WTC11 (cell line): ENCODE measurements around the gene CLEC18B.
"Not testable (repeated sequence)": the region's sequence is repeated elsewhere in the genome, so short reads cannot be mapped to it uniquely, and the experiment has no call there.

Experiments
- FOXK1 ChIP-seq: sonication (generic); formaldehyde crosslinking; IDR thresholded peaks from 2 replicates; pipeline ENCODE4 v1.8.0; 2022; ENCODE audit warnings: mild to moderate bottlenecking, moderate library complexity, missing genetic modification reagents
- NFYB ChIP-seq: sonication (generic); formaldehyde crosslinking; conservative IDR thresholded peaks from 2 replicates; pipeline ENCODE4 v1.8.0; 2022; ENCODE audit warnings: low read depth, missing genetic modification reagents
- SP1 ChIP-seq: sonication (generic); formaldehyde crosslinking; conservative IDR thresholded peaks from 2 replicates; pipeline ENCODE4 v1.8.1; 2022; ENCODE audit warnings: missing genetic modification reagents
- TEAD1 ChIP-seq: sonication (generic); formaldehyde crosslinking; IDR thresholded peaks from 2 replicates; pipeline ENCODE4 v1.8.0; 2022; ENCODE audit warnings: mild to moderate bottlenecking, missing genetic modification reagents
- TEAD4 ChIP-seq: sonication (generic); formaldehyde crosslinking; IDR thresholded peaks from 2 replicates; pipeline ENCODE4 v1.8.0; 2022; ENCODE audit warnings: mild to moderate bottlenecking, missing genetic modification reagents
- TP53 ChIP-seq: sonication (generic); formaldehyde crosslinking; IDR thresholded peaks from 2 replicates; pipeline ENCODE4 v1.8.1; 2023; ENCODE audit warnings: mild to moderate bottlenecking, missing genetic modification reagents
- ZNF138 ChIP-seq: sonication (generic); formaldehyde crosslinking; conservative IDR thresholded peaks from 2 replicates; pipeline ENCODE4 v1.8.1; 2022; ENCODE audit warnings: mild to moderate bottlenecking, moderate library complexity, missing genetic modification reagents
- ZNF263 ChIP-seq: sonication (generic); formaldehyde crosslinking; IDR thresholded peaks from 2 replicates; pipeline ENCODE4 v1.8.1; 2022; ENCODE audit warnings: low read depth, mild to moderate bottlenecking, moderate library complexity, missing genetic modification reagents
- TF ChIP-seq, protein P1 (sequence below): fragments of 200-600 bp; IDR thresholded peaks from 2 replicates; pipeline ENCODE4 v1.8.0; 2022; ENCODE audit warnings: antibody characterized with exemption
- TF ChIP-seq, protein P2 (sequence below): sonication (generic); formaldehyde crosslinking; IDR thresholded peaks from 2 replicates; pipeline ENCODE4 v1.8.1; 2023; ENCODE audit warnings: mild to moderate bottlenecking, moderate library complexity, missing genetic modification reagents
- TF ChIP-seq, protein P3 (sequence below): sonication (generic); formaldehyde crosslinking; IDR thresholded peaks from 2 replicates; pipeline ENCODE4 v1.8.1; 2022; ENCODE audit warnings: mild to moderate bottlenecking, missing genetic modification reagents, moderate library complexity, borderline replicate concordance
- TF ChIP-seq, protein P4 (sequence below): fragments of 250-450 bp; sonication (Bioruptor Pico); IDR thresholded peaks from 2 replicates; pipeline ENCODE4 v1.9.0; 2021; ENCODE audit warnings: moderate library complexity, mild to moderate bottlenecking, inconsistent platforms, borderline replicate concordance

DNA sequence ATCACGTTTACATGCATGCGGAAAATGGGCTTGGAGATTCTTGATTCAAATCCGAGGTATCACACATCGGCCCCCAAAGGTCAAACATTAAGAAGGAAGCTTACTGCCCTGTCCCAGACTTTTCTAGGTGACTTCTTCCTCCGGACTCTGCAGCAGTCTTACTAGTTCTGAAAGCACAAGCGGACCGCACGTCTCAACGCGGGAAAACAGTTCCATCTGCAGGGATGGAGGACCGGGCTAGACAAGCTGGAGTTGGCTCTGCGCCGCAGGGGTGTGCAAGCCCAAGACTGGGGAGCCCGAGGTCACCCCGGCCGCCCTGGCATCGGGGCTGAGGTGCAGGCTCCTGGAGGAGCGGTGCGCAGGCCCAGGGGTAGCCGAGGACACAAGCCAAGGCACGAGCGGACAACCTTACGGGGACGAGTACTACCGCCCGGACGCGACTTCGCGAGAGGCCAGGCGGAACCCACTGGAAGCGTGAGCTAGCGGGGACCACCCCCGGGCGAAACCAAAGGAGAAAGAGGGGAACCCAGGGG lies 53.7 kb downstream of the CLEC18B start:
- TF ChIP-seq, protein P1, sequence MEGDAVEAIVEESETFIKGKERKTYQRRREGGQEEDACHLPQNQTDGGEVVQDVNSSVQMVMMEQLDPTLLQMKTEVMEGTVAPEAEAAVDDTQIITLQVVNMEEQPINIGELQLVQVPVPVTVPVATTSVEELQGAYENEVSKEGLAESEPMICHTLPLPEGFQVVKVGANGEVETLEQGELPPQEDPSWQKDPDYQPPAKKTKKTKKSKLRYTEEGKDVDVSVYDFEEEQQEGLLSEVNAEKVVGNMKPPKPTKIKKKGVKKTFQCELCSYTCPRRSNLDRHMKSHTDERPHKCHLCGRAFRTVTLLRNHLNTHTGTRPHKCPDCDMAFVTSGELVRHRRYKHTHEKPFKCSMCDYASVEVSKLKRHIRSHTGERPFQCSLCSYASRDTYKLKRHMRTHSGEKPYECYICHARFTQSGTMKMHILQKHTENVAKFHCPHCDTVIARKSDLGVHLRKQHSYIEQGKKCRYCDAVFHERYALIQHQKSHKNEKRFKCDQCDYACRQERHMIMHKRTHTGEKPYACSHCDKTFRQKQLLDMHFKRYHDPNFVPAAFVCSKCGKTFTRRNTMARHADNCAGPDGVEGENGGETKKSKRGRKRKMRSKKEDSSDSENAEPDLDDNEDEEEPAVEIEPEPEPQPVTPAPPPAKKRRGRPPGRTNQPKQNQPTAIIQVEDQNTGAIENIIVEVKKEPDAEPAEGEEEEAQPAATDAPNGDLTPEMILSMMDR: not testable (repeated sequence)
- TF ChIP-seq, protein P2, sequence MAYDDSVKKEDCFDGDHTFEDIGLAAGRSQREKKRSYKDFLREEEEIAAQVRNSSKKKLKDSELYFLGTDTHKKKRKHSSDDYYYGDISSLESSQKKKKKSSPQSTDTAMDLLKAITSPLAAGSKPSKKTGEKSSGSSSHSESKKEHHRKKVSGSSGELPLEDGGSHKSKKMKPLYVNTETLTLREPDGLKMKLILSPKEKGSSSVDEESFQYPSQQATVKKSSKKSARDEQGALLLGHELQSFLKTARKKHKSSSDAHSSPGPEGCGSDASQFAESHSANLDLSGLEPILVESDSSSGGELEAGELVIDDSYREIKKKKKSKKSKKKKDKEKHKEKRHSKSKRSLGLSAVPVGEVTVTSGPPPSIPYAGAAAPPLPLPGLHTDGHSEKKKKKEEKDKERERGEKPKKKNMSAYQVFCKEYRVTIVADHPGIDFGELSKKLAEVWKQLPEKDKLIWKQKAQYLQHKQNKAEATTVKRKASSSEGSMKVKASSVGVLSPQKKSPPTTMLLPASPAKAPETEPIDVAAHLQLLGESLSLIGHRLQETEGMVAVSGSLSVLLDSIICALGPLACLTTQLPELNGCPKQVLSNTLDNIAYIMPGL (CRISPR knock-in tag): not testable (repeated sequence)
- TF ChIP-seq ZNF138; TEAD1 (CRISPR knock-in tag); NFYB (CRISPR knock-in tag); TP53 (CRISPR knock-in tag); FOXK1 (CRISPR knock-in tag); TEAD4 (CRISPR knock-in tag); SP1 (CRISPR knock-in tag); ZNF263 (CRISPR knock-in tag): not testable (repeated sequence)
- TF ChIP-seq, protein P3, sequence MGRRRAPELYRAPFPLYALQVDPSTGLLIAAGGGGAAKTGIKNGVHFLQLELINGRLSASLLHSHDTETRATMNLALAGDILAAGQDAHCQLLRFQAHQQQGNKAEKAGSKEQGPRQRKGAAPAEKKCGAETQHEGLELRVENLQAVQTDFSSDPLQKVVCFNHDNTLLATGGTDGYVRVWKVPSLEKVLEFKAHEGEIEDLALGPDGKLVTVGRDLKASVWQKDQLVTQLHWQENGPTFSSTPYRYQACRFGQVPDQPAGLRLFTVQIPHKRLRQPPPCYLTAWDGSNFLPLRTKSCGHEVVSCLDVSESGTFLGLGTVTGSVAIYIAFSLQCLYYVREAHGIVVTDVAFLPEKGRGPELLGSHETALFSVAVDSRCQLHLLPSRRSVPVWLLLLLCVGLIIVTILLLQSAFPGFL (CRISPR knock-in tag): not testable (repeated sequence)
- TF ChIP-seq, protein P4, sequence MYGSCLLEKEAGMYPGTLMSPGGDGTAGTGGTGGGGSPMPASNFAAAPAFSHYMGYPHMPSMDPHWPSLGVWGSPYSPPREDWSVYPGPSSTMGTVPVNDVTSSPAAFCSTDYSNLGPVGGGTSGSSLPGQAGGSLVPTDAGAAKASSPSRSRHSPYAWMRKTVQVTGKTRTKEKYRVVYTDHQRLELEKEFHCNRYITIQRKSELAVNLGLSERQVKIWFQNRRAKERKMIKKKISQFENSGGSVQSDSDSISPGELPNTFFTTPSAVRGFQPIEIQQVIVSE (CRISPR knock-in tag): not testable (repeated sequence)
